MCF 10A (cell line): ENCODE measurements around the gene FAM13A. TPM values are rescaled to one million over a fixed set of nuclear protein-coding genes. Genes with fewer than 3 reads are reported as not detected.
"Not testable (repeated sequence)": the region's sequence is repeated elsewhere in the genome, so short reads cannot be mapped to it uniquely, and the experiment has no call there.

ENCODE experiments used
- BruUV-seq: library from RNA; stranded (reverse); fragments of 400-500 nt; replicated peaks from 2 replicates; lab custom pipeline; 2021; lab: Mats Ljungman, UMichigan
- CTCF ChIA-PET: fragments of 300-600 bp; sonication (Branson Sonifier 250); formaldehyde crosslinking; extraction: SDS; loops from one replicate; lab custom pipeline; 2021; ENCODE audit warnings: antibody characterized with exemption, inconsistent platforms; lab: Yijun Ruan, JAX
- POLR2A ChIA-PET: fragments of 300-600, 350-650 bp; sonication (Branson Sonifier 250); formaldehyde crosslinking; extraction: SDS; loops from one replicate; lab custom pipeline; 2020; ENCODE audit warnings: antibody characterized with exemption, inconsistent platforms; lab: Yijun Ruan, JAX
- DNase-seq: peaks from one replicate; pipeline ENCODE4 v3.0.0-alpha.2; 2018; ENCODE audit not compliant: unreplicated experiment
- H3K27ac Mint-ChIP-seq: one replicate; pipeline ENCODE4 v1.8.0; 2022; ENCODE audit warnings: mild to moderate bottlenecking, low read depth, mixed read lengths; ENCODE audit not compliant: unreplicated experiment
- H3K27me3 Mint-ChIP-seq: one replicate; pipeline ENCODE4 v1.8.0; 2022; ENCODE audit warnings: mixed read lengths; ENCODE audit not compliant: insufficient read depth, unreplicated experiment
- H3K36me3 Mint-ChIP-seq: one replicate; pipeline ENCODE4 v1.8.0; 2022; ENCODE audit warnings: mild to moderate bottlenecking, moderate library complexity, mixed read lengths; ENCODE audit not compliant: insufficient read depth, unreplicated experiment
- H3K4me1 Mint-ChIP-seq: one replicate; pipeline ENCODE4 v1.8.0; 2022; ENCODE audit warnings: mixed read lengths; ENCODE audit not compliant: insufficient read depth, unreplicated experiment
- H3K4me3 Mint-ChIP-seq: one replicate; pipeline ENCODE4 v1.8.0; 2022; ENCODE audit warnings: mild to moderate bottlenecking, moderate library complexity, mixed read lengths; ENCODE audit not compliant: unreplicated experiment
- H3K9me3 Mint-ChIP-seq: one replicate; pipeline ENCODE4 v1.8.0; 2022; ENCODE audit warnings: mixed read lengths; ENCODE audit not compliant: unreplicated experiment
- CTCF ChIP-seq: fragments of 200-600 bp; IDR thresholded peaks from one replicate; pipeline ENCODE4 v1.8.0; 2022; ENCODE audit warnings: antibody characterized with exemption, mild to moderate bottlenecking; ENCODE audit not compliant: unreplicated experiment
- intact Hi-C: fragments of 100-400 bp; cut with micrococcal nuclease; formaldehyde crosslinking; loops from 2 replicates; pipeline ENCODE4 v1.14.1; 2022
- total RNA-seq: library from RNA; stranded (reverse); gene quantifications from 2 replicates; pipeline ENCODE4 v1.2.3, GENCODE V29; 2022

FAM13A gene
- total RNA-seq, 1 experiment from 2014 or later, result 11.1 TPM

- intact Hi-C loops, result no loop called here
- CTCF ChIA-PET, result no interaction called here
- BruUV-seq, result no TSS peak
- H3K9me3 Mint-ChIP-seq, result no peaks in the 10 kb centered on the region
- POLR2A ChIA-PET, result no interaction called here
- TF ChIP-seq CTCF, result no peak
- H3K4me1 Mint-ChIP-seq, result peaks cover 12% of the 10 kb centered on the region
- peak overlapping the region; percentile 29 for H3K27ac Mint-ChIP-seq
- H3K36me3 Mint-ChIP-seq, result peaks cover 11% of the 10 kb centered on the region
- H3K4me3 Mint-ChIP-seq, result no peak overlapping the region
- H3K27me3 Mint-ChIP-seq, result no peaks in the 10 kb centered on the region
- DNase-seq, result no peak
These were observed 61.1 kb downstream of the FAM13A start for GRCh38 chr4:88995874-88996273.

GRCh38 chr4:88995257-88995656, 61.7 kb downstream of the FAM13A start:
- CTCF ChIA-PET, H3K4me1 Mint-ChIP-seq, DNase-seq, intact Hi-C loops, BruUV-seq, H3K4me3 Mint-ChIP-seq, H3K9me3 Mint-ChIP-seq, H3K27ac Mint-ChIP-seq, H3K27me3 Mint-ChIP-seq: not testable (repeated sequence)
- POLR2A ChIA-PET, result interaction anchor here (0.8 kb wide), 1 partner anchor 174 kb away, joined by 4 read pairs; no protein-coding TSS in a partner anchor
- H3K36me3 Mint-ChIP-seq, result peaks cover 13% of the 10 kb centered on the region

GRCh38 chr4:88993246-88993645, 63.7 kb downstream of the FAM13A start:
- ChIA-PET POLR2A (no interaction called here), CTCF (no interaction called here)
- intact Hi-C loops, result no loop called here
- peaks cover 7% of the 10 kb centered on the region for H3K4me1 Mint-ChIP-seq
- H3K4me3 Mint-ChIP-seq, result no peak overlapping the region
- H3K9me3 Mint-ChIP-seq, result no peaks in the 10 kb centered on the region
- no peak overlapping the region for H3K27ac Mint-ChIP-seq
- H3K27me3 Mint-ChIP-seq, result no peaks in the 10 kb centered on the region
- no peak for DNase-seq
- peaks cover 18% of the 10 kb centered on the region for H3K36me3 Mint-ChIP-seq
- BruUV-seq, result no TSS peak
- no peak for TF ChIP-seq CTCF

GRCh38 chr4:88991746-88992145, 65.2 kb downstream of the FAM13A start:
- Mint-ChIP-seq H3K4me3 (no peak overlapping the region), H3K27me3 (no peaks in the 10 kb centered on the region), H3K27ac (no peak overlapping the region), H3K9me3 (no peaks in the 10 kb centered on the region), H3K36me3 (peaks cover 18% of the 10 kb centered on the region), H3K4me1 (peaks cover 7% of the 10 kb centered on the region)
- TF ChIP-seq CTCF, result no peak
- no peak for DNase-seq
- ChIA-PET POLR2A (no interaction called here), CTCF (interaction anchor here (0.6 to 0.7 kb wide), 2 partner anchors 15 to 174 kb away, joined by 3 read pairs; no protein-coding TSS in a partner anchor)
- intact Hi-C loops, result no loop called here
- BruUV-seq, result no TSS peak

GRCh38 chr4:88989990-88990389, 67.0 kb downstream of the FAM13A start:
- H3K4me1 Mint-ChIP-seq, result peaks cover 9% of the 10 kb centered on the region
- peaks cover 13% of the 10 kb centered on the region for H3K36me3 Mint-ChIP-seq
- CTCF ChIA-PET, result interaction anchor here (0.6 to 0.9 kb wide), 2 partner anchors 20 to 26 kb away, joined by 3 to 4 read pairs; no protein-coding TSS in a partner anchor
- DNase-seq, result no peak
- intact Hi-C loops, result no loop called here
- POLR2A ChIA-PET, result interaction anchor here (1.5 to 1.9 kb wide), 2 partner anchors 32 to 167 kb away, joined by 3 to 4 read pairs; no protein-coding TSS in a partner anchor
- H3K4me3 Mint-ChIP-seq, result no peak overlapping the region
- TSS peak; percentile 25 for BruUV-seq
- H3K27me3 Mint-ChIP-seq, result no peaks in the 10 kb centered on the region
- H3K9me3 Mint-ChIP-seq, result no peaks in the 10 kb centered on the region
- H3K27ac Mint-ChIP-seq, result no peak overlapping the region
- no peak for TF ChIP-seq CTCF
